ENCODE data around the gene DIS3L2.

Gene DIS3L2

GRCh38 chr2:232281858-232282507 lies 320.5 kb downstream of the DIS3L2 start:
- DNase-seq, result no peak

GRCh38 chr2:232282508-232283055 lies 321.1 kb downstream of the DIS3L2 start:
- no peak for DNase-seq

GRCh38 chr2:232286001-232286868 lies 324.7 kb downstream of the DIS3L2 start:
- no peak for DNase-seq

DNA sequence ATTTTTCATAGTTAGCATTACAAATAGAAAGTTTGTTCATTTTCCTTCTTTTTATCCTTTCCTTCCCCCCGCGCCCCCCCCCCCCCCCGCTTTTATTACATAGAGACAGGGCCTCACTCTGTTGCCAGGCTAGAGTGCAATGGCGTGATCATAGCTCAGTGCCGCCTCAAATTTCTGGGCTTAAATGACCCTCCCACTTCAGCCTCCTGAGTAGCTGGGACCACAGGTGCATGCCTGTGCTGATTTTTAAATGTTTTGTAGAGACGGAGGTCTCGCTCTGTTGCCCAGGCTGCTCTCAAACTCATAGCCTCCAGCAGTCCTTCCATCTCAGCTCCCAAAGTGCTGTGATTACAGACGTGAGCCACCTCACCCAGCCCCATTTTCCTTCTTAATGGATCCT lies 325.8 kb downstream of the DIS3L2 start:
- DNase-seq, result no peak

DNA sequence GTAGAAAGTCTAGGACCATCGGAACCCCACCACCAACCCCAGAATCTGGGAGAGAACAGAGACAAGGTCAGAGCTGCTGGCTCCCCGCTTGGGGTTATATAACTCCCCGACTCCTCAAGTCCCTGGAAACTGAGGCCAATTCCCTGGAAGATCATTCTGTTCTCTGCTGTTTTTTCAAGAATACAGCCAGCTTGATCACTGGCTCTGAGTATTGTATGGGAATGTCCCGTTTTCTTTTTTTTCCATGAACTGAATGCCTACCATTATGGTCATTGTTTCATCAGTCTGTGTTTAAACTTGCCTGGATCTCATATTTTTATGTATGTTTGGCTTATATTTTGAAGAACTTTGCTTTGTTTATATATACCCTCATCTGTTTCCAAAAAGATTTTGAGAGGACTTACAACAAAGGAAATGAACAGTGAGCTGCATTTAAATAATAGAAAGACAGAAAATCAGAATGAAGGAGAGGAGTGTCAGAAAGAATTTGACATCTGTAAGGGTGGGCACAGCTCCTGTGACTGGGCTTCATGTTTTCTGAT lies 327.0 kb downstream of the DIS3L2 start:
- no peak for DNase-seq

- DNase-seq, result no peak
Observed at GRCh38 chr2:232290668-232291067, 329.2 kb downstream of the DIS3L2 start.

DNA sequence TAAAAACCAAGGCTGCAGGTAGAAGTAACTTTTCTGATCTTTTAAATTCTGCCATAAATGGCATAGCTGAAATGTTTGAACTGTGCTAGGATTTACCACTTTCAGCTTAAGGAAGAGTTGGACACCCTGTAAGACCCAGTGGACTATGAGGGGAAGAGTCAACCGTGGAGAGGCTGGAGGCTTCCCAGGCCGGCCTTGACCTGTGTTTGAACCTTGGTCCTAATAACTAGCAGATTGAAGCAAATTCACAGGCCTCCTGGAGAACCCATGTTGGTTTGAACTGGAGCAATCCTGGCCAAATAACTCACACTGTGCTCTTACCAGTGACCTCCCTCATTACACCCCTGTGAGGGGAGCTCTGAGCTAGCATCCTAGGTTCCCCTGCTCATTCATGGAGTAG lies 329.8 kb downstream of the DIS3L2 start:
- DNase-seq, result no peak

GRCh38 chr2:232292395-232293154 lies 331.1 kb downstream of the DIS3L2 start:
- no peak for DNase-seq

- no peak for DNase-seq
Observed at GRCh38 chr2:232293191-232293590, 331.7 kb downstream of the DIS3L2 start.

DNA sequence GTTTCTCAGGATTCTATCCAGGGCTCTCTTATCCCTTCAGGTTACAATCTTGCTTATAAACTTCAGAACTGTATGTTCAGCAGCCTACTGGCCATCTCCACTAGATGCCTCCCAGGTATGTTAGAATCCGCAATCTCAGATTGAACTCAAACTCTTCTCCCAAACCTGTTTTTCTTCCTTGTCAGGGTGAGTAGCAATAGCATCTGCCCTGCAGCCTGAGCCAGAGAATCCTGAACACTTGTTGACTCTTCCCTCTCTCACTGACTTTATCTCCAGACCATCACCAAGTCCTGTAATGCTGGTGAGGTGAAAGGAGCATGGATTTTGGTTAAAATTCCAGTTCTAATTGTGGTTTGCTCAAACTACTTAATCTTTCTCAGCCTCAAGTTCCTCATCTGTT lies 334.5 kb downstream of the DIS3L2 start:
- DNase-seq, result no peak

- no peak for DNase-seq
Observed at GRCh38 chr2:232296776-232297525, 335.4 kb downstream of the DIS3L2 start.

DNA sequence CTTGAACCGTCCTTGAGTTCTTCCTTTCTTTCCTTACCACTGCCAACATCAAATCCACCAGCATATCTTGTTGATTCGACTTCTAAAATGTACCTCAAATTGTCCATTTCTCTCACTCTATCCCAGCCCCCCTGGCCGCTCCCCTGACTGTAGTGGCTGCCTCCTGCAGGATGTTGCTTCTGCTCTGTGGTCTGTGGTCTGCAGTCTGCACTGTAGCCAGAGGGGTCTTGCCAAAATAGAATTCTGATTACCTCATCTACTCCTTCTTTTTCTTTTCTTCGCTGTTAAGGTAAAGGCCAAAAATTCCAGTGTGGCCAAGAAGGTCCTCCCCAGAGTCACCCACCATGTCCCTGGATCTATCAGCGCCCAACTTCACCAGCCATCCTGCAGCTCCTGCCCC lies 337.6 kb downstream of the DIS3L2 start:
- no peak for DNase-seq

- no peak for DNase-seq
Observed at GRCh38 chr2:232299927-232300674, 338.6 kb downstream of the DIS3L2 start.

- peak; percentile 84 for DNase-seq
Observed at GRCh38 chr2:232300894-232301387, 339.4 kb downstream of the DIS3L2 start.

GRCh38 chr2:232304236-232304635 lies 342.7 kb downstream of the DIS3L2 start:
- DNase-seq, result no peak

- DNase-seq, result no peak
Observed at GRCh38 chr2:232306741-232307305, 345.3 kb downstream of the DIS3L2 start.

GRCh38 chr2:232307854-232308253 lies 346.3 kb downstream of the DIS3L2 start:
- DNase-seq, result no peak

GRCh38 chr2:232308986-232309385 lies 347.5 kb downstream of the DIS3L2 start:
- no peak for DNase-seq

GRCh38 chr2:232309592-232309991 lies 348.1 kb downstream of the DIS3L2 start:
- no peak for DNase-seq

DNA sequence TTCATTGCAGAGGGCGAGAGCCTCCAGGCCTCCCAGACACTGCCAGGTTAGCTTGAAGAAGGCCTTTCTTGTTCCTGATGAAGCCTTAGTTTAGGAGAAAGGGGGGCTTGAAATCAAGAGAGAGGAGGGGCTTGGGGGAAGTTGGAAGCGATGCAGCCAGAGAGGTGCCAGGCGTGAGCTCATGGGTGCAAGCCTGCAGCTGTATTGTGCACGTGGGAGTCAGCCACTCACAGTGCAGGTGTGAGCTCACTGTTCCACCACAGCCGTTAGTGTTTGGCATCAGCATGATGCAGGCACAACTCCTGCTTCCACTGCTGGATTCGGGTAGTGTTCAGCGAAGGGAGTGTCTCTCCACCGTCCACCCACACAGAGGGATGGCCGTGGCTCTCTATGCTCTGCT lies 348.6 kb downstream of the DIS3L2 start:
- no peak for DNase-seq

GRCh38 chr2:232310696-232311095 lies 349.2 kb downstream of the DIS3L2 start:
- no peak for DNase-seq
